Measurements from ENCODE around the gene CUL1.

GRCh38 chr7:148787571-148788295 lies 89.0 kb downstream of the CUL1 start:
- no peak for TF ChIP-seq CTCF (IDR thresholded peaks at IDR 0.05; ENCODE audit: low read depth, low read length, poor library complexity, severe bottlenecking)
- no peak for TF ChIP-seq EZH2phosphoT487 (IDR thresholded peaks at IDR 0.05; ENCODE audit: borderline replicate concordance, low read length)
